GM23338 (cell line): Measurements from ENCODE around the gene INPP4B. TPM values are rescaled to one million over a fixed set of nuclear protein-coding genes. Genes with fewer than 3 reads are reported as not detected.

ENCODE experiments used
- ATAC-seq: fragments of 200-7000 bp; cut with Tn5 transposase; 3 replicates; pipeline ENCODE4 v1.9.1; 2020
- DNase-seq: peaks from one replicate; pipeline ENCODE4 v3.0.0-alpha.2; 2015; ENCODE audit warnings: low spot score
- H2AFZ ChIP-seq: fragments of 200-600 bp; sonication (generic); 2 replicates; pipeline ENCODE4 v1.8.0; 2016; ENCODE audit warnings: antibody characterized with exemption, mild to moderate bottlenecking, moderate library complexity
- H3F3A ChIP-seq: fragments of 200-600 bp; sonication (generic); replicated peaks from 2 replicates; pipeline ENCODE4 v1.8.0; 2017; ENCODE audit warnings: antibody characterized with exemption, mixed run types, low read depth
- H3K27ac ChIP-seq: fragments of 200-600 bp; sonication (generic); 2 replicates; pipeline ENCODE4 v1.6.1; 2016; ENCODE audit warnings: low read depth
- H3K27me3 ChIP-seq: fragments of 200-600 bp; sonication (generic); 2 replicates; pipeline ENCODE4 v1.8.0; 2016; ENCODE audit warnings: mild to moderate bottlenecking, mixed run types, moderate library complexity; ENCODE audit not compliant: insufficient read depth
- H3K36me3 ChIP-seq: fragments of 200-600 bp; sonication (generic); 2 replicates; pipeline ENCODE4 v1.8.0; 2016; ENCODE audit warnings: mild to moderate bottlenecking; ENCODE audit not compliant: insufficient read depth
- H3K4me1 ChIP-seq: fragments of 200-600 bp; sonication (generic); 2 replicates; pipeline ENCODE4 v1.8.0; 2016; ENCODE audit warnings: mild to moderate bottlenecking, moderate library complexity; ENCODE audit not compliant: insufficient read depth
- H3K4me2 ChIP-seq: fragments of 200-600 bp; sonication (generic); 2 replicates; pipeline ENCODE4 v1.7.1; 2017; ENCODE audit warnings: mixed run types
- H3K4me3 ChIP-seq: fragments of 200-600 bp; sonication (generic); 2 replicates; pipeline ENCODE4 v1.6.1; 2016; ENCODE audit warnings: mixed run types
- H3K79me2 ChIP-seq: fragments of 200-600 bp; sonication (generic); replicated peaks from 2 replicates; pipeline ENCODE4 v1.8.0; 2017; ENCODE audit warnings: mild to moderate bottlenecking; ENCODE audit not compliant: insufficient read depth
- H3K9me2 ChIP-seq: fragments of 200-600 bp; sonication (generic); 2 replicates; pipeline ENCODE4 v1.8.0; 2017; ENCODE audit not compliant: insufficient read depth
- H4K20me1 ChIP-seq: fragments of 200-600 bp; sonication (generic); replicated peaks from 2 replicates; pipeline ENCODE4 v1.8.0; 2017; ENCODE audit warnings: mild to moderate bottlenecking; ENCODE audit not compliant: insufficient read depth
- H3K27ac Mint-ChIP-seq: 2 replicates; pipeline ENCODE4 v1.8.0; 2020; ENCODE audit warnings: inconsistent platforms, mild to moderate bottlenecking, moderate library complexity, mixed read lengths
- H3K27me3 Mint-ChIP-seq: 3 replicates; pipeline ENCODE4 v1.8.0; 2022; ENCODE audit warnings: low read depth, mild to moderate bottlenecking, moderate library complexity, mixed read lengths, inconsistent platforms; ENCODE audit not compliant: insufficient read depth, poor library complexity
- H3K36me3 Mint-ChIP-seq: 3 replicates; pipeline ENCODE4 v1.8.0; 2021; ENCODE audit warnings: low read depth, mild to moderate bottlenecking, inconsistent platforms, moderate library complexity, mixed read lengths
- H3K4me1 Mint-ChIP-seq: 3 replicates; pipeline ENCODE4 v1.8.0; 2020; ENCODE audit warnings: mild to moderate bottlenecking, inconsistent platforms, mixed read lengths
- H3K4me3 Mint-ChIP-seq: 3 replicates; pipeline ENCODE4 v1.8.0; 2021; ENCODE audit warnings: moderate library complexity, mild to moderate bottlenecking, inconsistent platforms, mixed read lengths
- H3K9me3 Mint-ChIP-seq: 3 replicates; pipeline ENCODE4 v1.8.0; 2020; ENCODE audit warnings: moderate library complexity, mild to moderate bottlenecking, inconsistent platforms, mixed read lengths
- CREB1 ChIP-seq: fragments of 250-450 bp; sonication (Bioruptor Pico); IDR thresholded peaks from 2 replicates; pipeline ENCODE4 v1.5.0; 2020; ENCODE audit warnings: low read depth, mild to moderate bottlenecking, moderate library complexity
- ETS1 ChIP-seq: IDR thresholded peaks from 2 replicates; pipeline ENCODE4 v1.6.1; 2016; ENCODE audit warnings: antibody characterized with exemption
- EZH2 ChIP-seq: fragments of 200-600 bp; sonication (generic); IDR thresholded peaks from one replicate; pipeline ENCODE4 v1.8.0; 2017; ENCODE audit warnings: antibody characterized with exemption, mild to moderate bottlenecking, low read depth; ENCODE audit not compliant: unreplicated experiment
- EZH2phosphoT487 ChIP-seq: fragments of 200-600 bp; sonication (generic); IDR thresholded peaks from one replicate; pipeline ENCODE4 v1.8.1; 2018; ENCODE audit warnings: antibody characterized with exemption; ENCODE audit not compliant: unreplicated experiment
- JUNB ChIP-seq: IDR thresholded peaks from one replicate; pipeline ENCODE4 v1.6.1; 2016; ENCODE audit warnings: antibody characterized with exemption; ENCODE audit not compliant: unreplicated experiment
- NANOG ChIP-seq: IDR thresholded peaks from 2 replicates; pipeline ENCODE4 v1.6.1; 2016; ENCODE audit warnings: antibody characterized with exemption, borderline replicate concordance
- POLR2AphosphoS5 ChIP-seq: IDR thresholded peaks from 2 replicates; pipeline ENCODE4 v1.6.1; 2016; ENCODE audit warnings: antibody characterized with exemption, low read depth
- REST ChIP-seq: IDR thresholded peaks from one replicate; pipeline ENCODE4 v1.6.1; 2018; ENCODE audit warnings: antibody characterized with exemption; ENCODE audit not compliant: unreplicated experiment
- STAT1 ChIP-seq: IDR thresholded peaks from one replicate; pipeline ENCODE4 v1.6.1; 2016; ENCODE audit warnings: antibody characterized with exemption; ENCODE audit not compliant: unreplicated experiment
- ZNF114 ChIP-seq: fragments of 250-450 bp; sonication (Bioruptor Pico); IDR thresholded peaks from 2 replicates; pipeline ENCODE4 v1.5.0; 2020; ENCODE audit warnings: mild to moderate bottlenecking, moderate library complexity
- ZNF331 ChIP-seq: fragments of 250-450 bp; sonication (Bioruptor Pico); IDR thresholded peaks from 2 replicates; pipeline ENCODE4 v1.5.0; 2020; ENCODE audit warnings: low read depth, mild to moderate bottlenecking, moderate library complexity
- ZNF462 ChIP-seq: fragments of 250-450 bp; sonication (Bioruptor Pico); IDR thresholded peaks from 2 replicates; pipeline ENCODE4 v1.5.0; 2020; ENCODE audit warnings: mild to moderate bottlenecking, moderate library complexity
- polyA plus RNA-seq: library from polyadenylated mRNA; unstranded; fragments of >200 nt; fragmentation: Nextera tagmentation; extraction: Ambion mirVana; gene quantifications from 2 replicates; pipeline ENCODE4 v1.2.1, GENCODE V29; 2016
- total RNA-seq: library from RNA; depleted of rRNA; stranded (reverse); fragments of >200 nt; shearing (Covaris generic); gene quantifications from 2 replicates; pipeline ENCODE4 v1.2.3, GENCODE V29; 2014
- TF ChIP-seq, protein P1 (sequence below), 2 experiments: fragments of 200-600 bp in 1 of 2; sonication (generic) in 1 of 2; conservative IDR thresholded peaks; 2 replicates each; pipeline versions ENCODE4 v1.5.1 to v1.6.1; 2016 to 2017; ENCODE audit warnings: antibody characterized with exemption in 2 of 2, low read depth in 2 of 2, mild to moderate bottlenecking in 2 of 2, moderate library complexity in 1 of 2

The INPP4B gene
- total and polyA plus RNA-seq, 2 experiments from 2014 or later: 0.11 to 0.14 TPM

GRCh38 chr4:142318280-142318679 is 527.8 kb downstream of the INPP4B start:
- TF ChIP-seq REST: no peak
- TF ChIP-seq EZH2: no peak
- no peak for TF ChIP-seq ZNF462
- TF ChIP-seq ETS1: no peak
- TF ChIP-seq CREB1 (CRISPR knock-in tag): no peak
- TF ChIP-seq JUNB: no peak
- no peak for TF ChIP-seq NANOG
- TF ChIP-seq EZH2phosphoT487: no peak
- TF ChIP-seq POLR2AphosphoS5: no peak
- no peak for TF ChIP-seq STAT1
- TF ChIP-seq ZNF114 (CRISPR knock-in tag): no peak
- TF ChIP-seq, protein P1, sequence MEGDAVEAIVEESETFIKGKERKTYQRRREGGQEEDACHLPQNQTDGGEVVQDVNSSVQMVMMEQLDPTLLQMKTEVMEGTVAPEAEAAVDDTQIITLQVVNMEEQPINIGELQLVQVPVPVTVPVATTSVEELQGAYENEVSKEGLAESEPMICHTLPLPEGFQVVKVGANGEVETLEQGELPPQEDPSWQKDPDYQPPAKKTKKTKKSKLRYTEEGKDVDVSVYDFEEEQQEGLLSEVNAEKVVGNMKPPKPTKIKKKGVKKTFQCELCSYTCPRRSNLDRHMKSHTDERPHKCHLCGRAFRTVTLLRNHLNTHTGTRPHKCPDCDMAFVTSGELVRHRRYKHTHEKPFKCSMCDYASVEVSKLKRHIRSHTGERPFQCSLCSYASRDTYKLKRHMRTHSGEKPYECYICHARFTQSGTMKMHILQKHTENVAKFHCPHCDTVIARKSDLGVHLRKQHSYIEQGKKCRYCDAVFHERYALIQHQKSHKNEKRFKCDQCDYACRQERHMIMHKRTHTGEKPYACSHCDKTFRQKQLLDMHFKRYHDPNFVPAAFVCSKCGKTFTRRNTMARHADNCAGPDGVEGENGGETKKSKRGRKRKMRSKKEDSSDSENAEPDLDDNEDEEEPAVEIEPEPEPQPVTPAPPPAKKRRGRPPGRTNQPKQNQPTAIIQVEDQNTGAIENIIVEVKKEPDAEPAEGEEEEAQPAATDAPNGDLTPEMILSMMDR (conservative IDR thresholded peaks at IDR 0.05; ENCODE audit: low read depth in 2 of 2): no peak
- no peak for TF ChIP-seq ZNF331 (CRISPR knock-in tag)
- H3K36me3 Mint-ChIP-seq: no peaks in the 10 kb centered on the region
- Histone ChIP-seq H4K20me1 (no peaks in the 10 kb centered on the region), H3K36me3 (no peaks in the 10 kb centered on the region), H3K4me1 (no peaks in the 10 kb centered on the region), H3K4me2 (no peak overlapping the region), H3K79me2 (no peaks in the 10 kb centered on the region), H3K27me3 (no peaks in the 10 kb centered on the region), H3F3A (no peaks in the 10 kb centered on the region), H2AFZ (no peak overlapping the region), H3K4me3 (no peak overlapping the region), H3K9me2 (no peaks in the 10 kb centered on the region; the same call in 1 of the 2 replicates), H3K27ac (no peak overlapping the region)
- no peaks in the 10 kb centered on the region for H3K27me3 Mint-ChIP-seq
- DNase-seq (no peak), ATAC-seq (no peak)
- no peaks in the 10 kb centered on the region for H3K4me1 Mint-ChIP-seq
- no peaks in the 10 kb centered on the region for H3K9me3 Mint-ChIP-seq
- no peak overlapping the region for H3K4me3 Mint-ChIP-seq
- H3K27ac Mint-ChIP-seq: no peak overlapping the region
